OCI-LY3 (cell line): ENCODE measurements around the gene PSMC2.

Experiments
- EZH2phosphoT487 ChIP-seq: fragments of 200-600 bp; shearing (Covaris generic); IDR thresholded peaks from 2 replicates; pipeline ENCODE4 v1.6.1; 2018; ENCODE audit warnings: antibody characterized with exemption, mixed run types, low read depth
- TF ChIP-seq, protein P1 (sequence below): fragments of 200-600, 300-600 bp; sonication (generic); IDR thresholded peaks from 2 replicates; pipeline ENCODE4 v1.5.1; 2014; ENCODE audit warnings: antibody characterized with exemption, low read length, low read depth

DNA sequence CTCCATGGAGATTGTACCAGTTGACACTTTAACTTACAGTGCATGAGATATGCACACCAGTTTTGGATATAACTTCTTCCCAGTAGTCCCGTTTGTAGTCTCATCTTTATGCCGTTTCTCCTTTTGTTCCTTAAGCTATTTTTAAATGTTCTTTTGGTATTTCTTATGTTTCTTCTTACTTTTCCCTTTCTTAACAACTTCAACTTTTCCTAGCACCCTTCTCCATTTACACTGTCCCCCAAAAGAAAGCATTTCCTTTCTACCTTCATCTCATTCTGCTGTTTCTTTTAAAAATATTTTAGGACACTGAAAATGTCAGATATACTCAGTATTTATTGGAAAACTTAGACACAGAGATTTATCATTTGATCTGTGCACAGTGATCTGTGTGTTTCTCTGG is 1.5 kb downstream of the PSMC2 start:
- TF ChIP-seq, protein P1, sequence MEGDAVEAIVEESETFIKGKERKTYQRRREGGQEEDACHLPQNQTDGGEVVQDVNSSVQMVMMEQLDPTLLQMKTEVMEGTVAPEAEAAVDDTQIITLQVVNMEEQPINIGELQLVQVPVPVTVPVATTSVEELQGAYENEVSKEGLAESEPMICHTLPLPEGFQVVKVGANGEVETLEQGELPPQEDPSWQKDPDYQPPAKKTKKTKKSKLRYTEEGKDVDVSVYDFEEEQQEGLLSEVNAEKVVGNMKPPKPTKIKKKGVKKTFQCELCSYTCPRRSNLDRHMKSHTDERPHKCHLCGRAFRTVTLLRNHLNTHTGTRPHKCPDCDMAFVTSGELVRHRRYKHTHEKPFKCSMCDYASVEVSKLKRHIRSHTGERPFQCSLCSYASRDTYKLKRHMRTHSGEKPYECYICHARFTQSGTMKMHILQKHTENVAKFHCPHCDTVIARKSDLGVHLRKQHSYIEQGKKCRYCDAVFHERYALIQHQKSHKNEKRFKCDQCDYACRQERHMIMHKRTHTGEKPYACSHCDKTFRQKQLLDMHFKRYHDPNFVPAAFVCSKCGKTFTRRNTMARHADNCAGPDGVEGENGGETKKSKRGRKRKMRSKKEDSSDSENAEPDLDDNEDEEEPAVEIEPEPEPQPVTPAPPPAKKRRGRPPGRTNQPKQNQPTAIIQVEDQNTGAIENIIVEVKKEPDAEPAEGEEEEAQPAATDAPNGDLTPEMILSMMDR = no peak
- TF ChIP-seq EZH2phosphoT487 = no peak
